NOMO-1 treated with DMSO at 0.1 percent for 48 hours (cell line): ENCODE data around the gene JAZF1.

Experiments
- DNase-seq: peaks from one replicate; lab custom pipeline; 2025; ENCODE audit not compliant: unreplicated experiment; lab: John Stamatoyannopoulos, UW

JAZF1 gene

DNA sequence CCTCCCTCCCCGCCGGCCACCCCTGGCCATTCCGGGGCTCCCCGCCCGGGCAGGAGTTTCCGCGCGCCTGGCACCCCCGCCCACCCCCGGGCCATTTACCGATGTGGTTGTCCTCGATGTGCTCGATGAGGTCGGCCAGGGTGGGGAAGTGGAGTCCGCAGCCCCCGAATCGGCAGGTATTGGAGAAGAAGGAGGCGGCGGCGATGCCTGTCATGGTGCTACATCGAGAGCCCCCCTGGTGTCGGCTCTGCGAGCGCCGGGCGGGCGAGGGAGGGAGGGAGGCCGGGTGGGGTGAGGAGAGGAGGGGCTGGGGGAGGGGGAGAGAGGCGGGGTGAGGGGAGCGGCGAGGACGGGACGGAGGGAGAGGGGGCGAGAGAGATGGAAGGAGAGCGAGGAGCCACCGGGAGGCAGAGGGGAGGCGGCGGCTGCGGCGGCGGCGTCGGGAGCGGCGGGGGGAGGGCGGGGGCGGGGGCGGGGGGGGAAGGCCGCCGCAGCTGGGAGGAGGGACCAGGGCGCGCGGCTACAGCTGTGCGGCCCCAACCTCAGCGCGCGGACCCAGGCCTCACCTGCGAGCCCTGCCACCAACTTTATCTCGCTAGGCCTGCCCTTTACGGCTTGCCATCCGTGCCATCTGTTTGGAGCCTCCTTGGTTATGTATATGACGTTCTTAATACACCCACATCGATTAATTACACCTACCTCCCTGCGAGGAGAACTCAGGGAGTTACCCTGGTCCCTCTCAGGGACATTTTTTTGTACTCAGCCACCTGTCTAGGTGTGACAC is at the start of gene JAZF1:
JAZF1 (minus strand) TSS at position 432 of the 784 bp plus-strand sequence.
- DNase-seq: peak; percentile 43

GRCh38 chr7:28230261-28230660 is 49.7 kb upstream of the JAZF1 start:
- DNase-seq: no peak

GRCh38 chr7:28228396-28228795 is 47.8 kb upstream of the JAZF1 start:
- DNase-seq: no peak

GRCh38 chr7:28226003-28226402 is 45.4 kb upstream of the JAZF1 start:
- DNase-seq: no peak

- no peak for DNase-seq
These were observed 45.0 kb upstream of the JAZF1 start for GRCh38 chr7:28225576-28225975.

DNA sequence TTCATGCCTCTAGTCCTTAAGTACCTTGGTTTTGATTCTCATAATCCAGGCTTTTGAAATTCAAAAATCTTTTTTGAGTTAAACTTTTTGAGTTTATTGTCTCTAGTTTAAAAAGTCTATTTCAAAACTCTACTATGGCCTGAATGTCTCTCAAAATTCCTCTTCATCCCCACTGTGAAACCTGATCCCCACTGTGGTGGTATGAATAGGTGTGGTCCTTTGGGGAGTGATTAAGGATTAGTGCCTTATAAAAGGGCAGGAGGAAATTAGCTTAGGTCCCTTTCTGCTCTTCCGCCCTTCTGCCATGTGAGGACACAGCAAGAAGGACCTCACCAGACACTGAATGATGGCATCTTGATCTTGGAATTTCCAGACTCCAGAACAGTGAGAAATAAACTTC is 44.1 kb upstream of the JAZF1 start:
- DNase-seq: no peak

DNA sequence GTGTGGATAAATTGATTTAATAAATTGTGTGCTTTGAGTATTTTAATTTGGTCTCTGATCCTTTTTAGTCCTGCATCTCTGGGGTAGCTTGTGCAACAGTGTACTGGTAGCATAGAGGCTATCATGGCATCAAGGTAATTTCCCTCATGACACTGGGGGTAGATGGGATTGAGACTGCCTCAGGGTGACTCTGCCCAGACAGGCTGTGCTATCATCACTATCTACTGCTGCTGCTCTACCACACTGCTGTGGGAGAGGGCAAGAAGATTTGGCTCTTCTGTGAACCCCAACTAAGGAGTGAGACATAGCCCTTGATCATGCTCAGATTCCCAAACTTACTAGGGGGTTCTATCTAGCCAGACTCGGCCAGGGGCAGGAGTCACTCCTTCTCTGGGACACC is 43.6 kb upstream of the JAZF1 start:
- no peak for DNase-seq

DNA sequence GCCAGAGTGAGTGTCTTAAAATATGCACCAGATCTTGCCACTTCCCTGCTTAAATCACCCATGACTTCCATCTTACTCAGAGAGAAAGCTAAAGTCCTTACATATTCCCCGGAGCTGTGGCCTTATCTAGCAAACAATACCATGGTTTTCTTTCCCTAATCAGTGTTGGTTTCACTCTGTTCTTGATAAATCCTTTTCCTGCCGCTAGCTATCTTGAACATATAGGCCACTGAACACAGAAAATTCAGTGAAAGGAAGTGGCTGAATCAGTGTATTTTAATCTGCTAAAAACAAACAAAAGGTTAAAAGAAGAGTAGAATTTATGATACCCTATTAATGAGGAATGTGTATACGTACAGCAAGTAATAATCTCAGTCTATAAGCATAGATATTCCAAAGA is 42.0 kb upstream of the JAZF1 start:
- no peak for DNase-seq

DNA sequence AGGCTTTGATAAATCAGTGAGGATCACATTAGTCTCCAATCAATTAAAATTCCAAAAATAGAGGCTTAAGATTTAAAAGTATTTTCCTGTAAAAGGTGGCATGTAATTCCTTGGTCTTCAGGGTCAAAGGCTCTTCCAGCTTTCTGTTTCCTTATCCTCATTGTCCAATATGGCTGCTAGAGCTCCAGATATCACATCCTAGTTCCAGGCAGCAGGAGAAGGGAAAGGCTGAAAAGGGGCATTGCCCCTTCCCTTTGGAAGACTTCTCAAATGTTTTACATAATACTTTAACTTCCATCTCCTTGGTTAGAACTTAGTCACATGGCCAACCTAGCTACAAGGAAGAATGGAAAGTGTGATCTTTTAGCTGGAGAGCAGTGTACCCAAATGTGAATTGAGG is 39.2 kb upstream of the JAZF1 start:
- DNase-seq: no peak

DNA sequence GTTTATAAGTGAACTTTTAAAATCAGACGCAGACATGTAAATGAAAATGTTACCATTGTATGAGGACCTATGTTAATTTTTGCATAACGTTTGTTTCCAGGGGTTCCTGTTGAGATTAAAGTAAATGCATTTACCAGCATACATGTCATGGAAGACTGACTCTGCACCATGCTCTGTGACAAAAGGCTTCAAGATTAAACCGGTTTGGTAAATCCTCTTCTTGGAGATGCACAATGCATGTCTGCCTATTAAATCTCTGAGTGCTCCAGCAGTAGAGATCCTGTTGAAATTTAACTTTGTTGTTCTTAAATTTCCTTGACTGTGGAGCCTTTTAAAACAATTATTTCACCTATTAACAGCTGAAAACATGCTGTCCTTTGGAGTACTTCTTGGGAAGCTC is 36.5 kb upstream of the JAZF1 start:
- no peak for DNase-seq

GRCh38 chr7:28211006-28211405 is 30.4 kb upstream of the JAZF1 start:
- no peak for DNase-seq

DNA sequence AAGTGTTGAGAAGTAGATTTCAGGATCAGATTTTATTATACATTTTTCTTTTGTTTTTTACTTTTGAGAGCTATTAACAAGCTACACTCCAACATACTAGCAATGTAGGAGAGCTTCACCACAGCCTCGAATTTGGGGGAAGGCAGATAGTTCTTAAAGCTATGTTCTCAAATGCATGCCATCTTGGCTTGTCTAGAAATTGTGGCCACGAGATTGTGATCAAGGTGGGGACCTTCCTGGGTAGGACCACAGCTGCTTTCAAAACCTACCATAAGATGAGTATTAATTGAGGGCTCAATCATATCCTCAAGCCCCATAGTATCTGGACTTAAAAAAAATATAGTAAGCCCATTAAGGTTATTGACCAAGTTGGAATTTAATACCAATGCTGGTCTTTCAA is 27.9 kb upstream of the JAZF1 start:
- no peak for DNase-seq

DNA sequence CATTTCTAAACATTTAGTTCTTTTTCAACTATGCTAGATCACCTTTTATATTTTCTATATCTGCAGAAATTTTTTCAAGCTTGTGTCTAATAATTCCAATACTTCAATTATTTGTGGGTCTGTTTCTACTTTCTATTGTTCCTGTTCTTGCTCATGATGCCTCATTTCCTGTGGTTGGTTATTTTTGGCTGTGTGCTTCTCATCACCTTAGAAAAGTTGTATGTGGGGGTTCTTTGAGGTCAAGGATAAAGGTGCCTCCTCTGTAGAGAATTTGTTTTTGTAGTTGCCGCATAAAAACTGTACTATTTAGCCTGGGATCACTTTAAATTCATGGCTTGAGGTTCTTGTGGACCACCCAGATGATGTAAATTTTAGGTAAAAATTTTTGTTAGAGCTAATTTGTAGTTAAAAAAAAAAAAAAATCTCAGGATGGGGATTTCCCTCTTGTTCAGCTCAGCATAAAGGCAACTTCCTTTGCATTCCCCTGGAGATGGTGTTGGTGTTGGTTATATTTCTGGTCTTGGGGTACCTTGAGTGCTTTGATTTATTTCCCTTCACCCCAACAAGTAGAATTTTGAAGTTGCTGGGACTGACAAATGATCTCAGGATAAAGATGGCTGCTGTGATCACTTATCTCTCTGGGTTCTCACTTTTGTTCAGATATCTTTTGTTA is 27.0 kb upstream of the JAZF1 start:
- DNase-seq: peak; percentile 28

GRCh38 chr7:28205506-28205905 is 24.9 kb upstream of the JAZF1 start:
- DNase-seq: no peak

DNA sequence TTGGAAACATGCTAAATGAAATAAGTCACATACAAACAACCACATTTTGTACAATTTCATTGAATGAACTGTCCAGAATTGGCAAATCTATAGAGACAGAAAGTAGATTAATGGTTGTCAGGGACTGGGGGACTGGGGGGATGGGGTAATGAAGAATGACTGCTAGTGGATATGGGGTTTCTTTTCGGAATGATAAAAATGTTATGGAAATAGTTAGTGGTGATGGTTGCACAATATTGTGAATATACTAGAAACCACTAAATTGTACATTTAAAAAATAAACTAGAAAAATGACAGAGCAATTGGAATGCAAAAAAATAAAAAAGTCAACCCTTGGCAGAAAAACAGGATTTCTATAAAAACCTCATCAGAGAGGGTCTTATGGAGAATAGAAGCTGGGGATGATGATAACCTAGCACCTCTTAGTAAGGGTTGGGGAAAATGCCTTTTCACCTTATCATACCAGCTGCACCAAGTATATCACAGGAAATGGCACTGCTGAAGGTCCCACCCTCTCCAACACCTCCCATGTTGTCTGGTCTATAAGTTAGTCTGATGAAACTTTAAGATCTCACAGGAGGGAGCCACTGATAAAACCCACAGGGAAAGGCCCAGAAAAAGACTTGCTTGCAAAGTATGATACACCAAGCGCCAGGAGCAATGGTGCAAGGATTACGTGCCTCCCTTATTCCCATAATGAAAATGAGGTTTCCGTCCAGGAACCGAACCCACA is 23.1 kb upstream of the JAZF1 start:
- no peak for DNase-seq

DNA sequence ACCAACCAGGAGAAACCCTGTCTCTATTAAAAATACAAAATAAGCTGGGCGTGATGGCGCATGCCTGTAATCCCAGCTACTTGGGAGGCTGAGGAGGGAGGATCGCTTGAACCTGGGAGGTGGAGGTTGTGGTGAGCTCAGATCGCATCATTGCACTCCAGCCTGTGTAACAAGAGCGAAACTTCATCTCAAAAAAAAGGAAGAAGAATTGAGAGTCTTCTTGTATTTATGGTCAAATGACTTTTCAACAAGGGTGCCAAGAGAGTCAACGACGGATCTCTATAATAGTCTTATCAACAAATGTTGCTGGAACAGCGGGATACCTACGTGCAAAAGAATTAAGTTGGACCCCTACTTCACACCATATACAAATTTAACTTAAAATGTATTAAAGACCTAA is 21.6 kb upstream of the JAZF1 start:
- no peak for DNase-seq

DNA sequence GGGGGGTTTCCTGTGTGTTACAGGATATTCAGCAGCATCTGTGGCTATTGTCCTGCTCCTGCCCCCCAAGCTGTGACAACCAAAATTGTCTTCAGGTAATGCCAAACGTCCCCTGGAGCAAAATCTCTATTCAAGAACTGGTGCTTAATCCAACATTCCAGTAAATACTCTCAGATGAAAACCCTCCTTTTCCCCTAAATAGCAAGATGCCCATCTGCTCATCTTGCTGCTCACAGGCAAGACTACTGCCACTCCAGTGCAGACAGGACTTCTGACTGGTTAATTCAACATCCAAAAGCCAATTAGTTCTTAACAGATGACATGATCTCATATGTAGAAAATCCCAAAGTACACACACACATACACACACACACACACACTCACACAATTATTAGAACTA is 20.5 kb upstream of the JAZF1 start:
- no peak for DNase-seq

DNA sequence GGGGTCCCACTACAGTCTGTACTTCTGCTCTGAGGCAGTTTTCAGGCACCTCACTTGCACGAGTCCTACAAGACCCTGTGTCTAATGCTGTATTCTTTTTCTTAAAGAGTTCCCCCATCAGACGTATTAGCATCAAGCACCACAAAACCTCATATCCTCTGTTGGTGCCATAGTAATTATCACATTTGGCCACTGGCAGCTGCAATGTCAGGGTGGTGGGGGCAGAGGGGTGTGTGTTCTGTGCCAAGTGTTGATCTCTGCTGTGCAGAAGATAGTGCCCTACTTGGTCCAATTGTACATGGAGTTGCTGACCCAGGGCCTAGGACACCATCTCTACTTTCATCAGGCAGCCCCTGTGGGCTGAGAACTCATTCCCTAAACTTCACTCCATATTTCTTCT is 20.0 kb upstream of the JAZF1 start:
- no peak for DNase-seq

- no peak for DNase-seq
These were observed 18.5 kb upstream of the JAZF1 start for GRCh38 chr7:28199021-28199510.

GRCh38 chr7:28195910-28196620 is 15.5 kb upstream of the JAZF1 start:
- no peak for DNase-seq
